Neural progenitor cell (in vitro differentiated cells): ENCODE data around the gene SPTBN4.

Experiments used
- CTCF ChIP-seq: fragments of 200-600 bp; sonication (generic); IDR thresholded peaks from 2 replicates; pipeline ENCODE4 v1.5.1; 2017; ENCODE audit warnings: antibody characterized with exemption, mild to moderate bottlenecking
- EZH2 ChIP-seq: fragments of 200-600 bp; sonication (generic); IDR thresholded peaks from 2 replicates; pipeline ENCODE4 v1.6.1; 2017; ENCODE audit warnings: antibody characterized with exemption, mild to moderate bottlenecking, moderate library complexity

GRCh38 chr19:40453151-40453735, 13.6 kb upstream of the SPTBN4 start:
- TF ChIP-seq CTCF (no peak), EZH2 (no peak)
